ENCODE results near the gene MEI1.
"Not testable (repeated sequence)": the region's sequence is repeated elsewhere in the genome, so short reads cannot be mapped to it uniquely, and the experiment has no call there.

Gene MEI1

DNA sequence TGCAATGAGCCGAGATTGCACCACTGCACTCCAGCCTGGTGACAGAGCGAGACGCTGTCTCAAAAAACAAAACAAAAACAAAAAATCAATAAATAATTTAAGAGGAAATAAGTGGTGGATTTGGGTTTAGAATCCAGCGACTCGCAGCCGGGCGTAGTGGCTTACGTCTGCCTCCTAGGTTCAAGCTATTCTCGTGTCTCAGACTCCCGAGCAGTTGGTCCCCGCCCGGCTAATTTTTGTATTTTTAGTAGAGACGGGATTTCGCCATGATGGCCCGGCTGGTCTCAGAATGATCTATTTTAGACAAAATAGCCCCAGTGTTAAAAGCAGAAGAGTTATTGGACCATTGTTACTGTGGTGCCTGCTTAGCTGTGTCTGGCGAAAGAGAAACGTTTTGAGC lies 40.4 kb upstream of the MEI1 start:
- H3K4me3 ChIP-seq (ENCODE audit: low read depth, low read length): no peak overlapping the region
- in situ Hi-C loops (cut with HindIII; ENCODE audit: low sequenced_read_pairs): no loop called here
- TF ChIP-seq, protein P1, sequence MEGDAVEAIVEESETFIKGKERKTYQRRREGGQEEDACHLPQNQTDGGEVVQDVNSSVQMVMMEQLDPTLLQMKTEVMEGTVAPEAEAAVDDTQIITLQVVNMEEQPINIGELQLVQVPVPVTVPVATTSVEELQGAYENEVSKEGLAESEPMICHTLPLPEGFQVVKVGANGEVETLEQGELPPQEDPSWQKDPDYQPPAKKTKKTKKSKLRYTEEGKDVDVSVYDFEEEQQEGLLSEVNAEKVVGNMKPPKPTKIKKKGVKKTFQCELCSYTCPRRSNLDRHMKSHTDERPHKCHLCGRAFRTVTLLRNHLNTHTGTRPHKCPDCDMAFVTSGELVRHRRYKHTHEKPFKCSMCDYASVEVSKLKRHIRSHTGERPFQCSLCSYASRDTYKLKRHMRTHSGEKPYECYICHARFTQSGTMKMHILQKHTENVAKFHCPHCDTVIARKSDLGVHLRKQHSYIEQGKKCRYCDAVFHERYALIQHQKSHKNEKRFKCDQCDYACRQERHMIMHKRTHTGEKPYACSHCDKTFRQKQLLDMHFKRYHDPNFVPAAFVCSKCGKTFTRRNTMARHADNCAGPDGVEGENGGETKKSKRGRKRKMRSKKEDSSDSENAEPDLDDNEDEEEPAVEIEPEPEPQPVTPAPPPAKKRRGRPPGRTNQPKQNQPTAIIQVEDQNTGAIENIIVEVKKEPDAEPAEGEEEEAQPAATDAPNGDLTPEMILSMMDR (IDR thresholded peaks at IDR 0.05; ENCODE audit: low read depth, low read length): no peak
- no peak for DNase-seq (ENCODE audit: low read depth, low spot score)

DNA sequence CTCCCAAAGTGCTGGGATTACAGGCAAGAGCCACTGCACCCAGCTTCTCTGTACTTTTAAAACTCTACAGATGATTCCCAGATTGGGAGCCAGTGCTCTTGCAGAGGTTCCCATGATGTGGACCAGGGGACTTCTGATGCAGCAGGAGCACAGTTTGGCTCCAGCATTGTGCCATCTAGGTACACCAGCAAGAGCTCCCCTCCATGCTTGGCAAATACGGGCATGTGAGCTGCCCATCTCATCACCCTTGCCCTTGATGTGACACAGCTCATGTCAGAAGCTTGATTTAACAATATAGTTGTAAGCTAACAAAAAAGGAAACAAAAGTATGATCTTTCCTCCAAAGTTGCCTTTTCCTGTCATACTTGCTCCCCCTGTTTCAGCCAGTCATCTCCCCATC lies 39.4 kb upstream of the MEI1 start:
- no peak overlapping the region for H3K4me3 ChIP-seq (ENCODE audit: low read depth, low read length)
- in situ Hi-C loops (cut with HindIII; ENCODE audit: low sequenced_read_pairs): no loop called here
- TF ChIP-seq, protein P1 (IDR thresholded peaks at IDR 0.05; ENCODE audit: low read depth, low read length): no peak
- no peak for DNase-seq (ENCODE audit: low read depth, low spot score)

DNA sequence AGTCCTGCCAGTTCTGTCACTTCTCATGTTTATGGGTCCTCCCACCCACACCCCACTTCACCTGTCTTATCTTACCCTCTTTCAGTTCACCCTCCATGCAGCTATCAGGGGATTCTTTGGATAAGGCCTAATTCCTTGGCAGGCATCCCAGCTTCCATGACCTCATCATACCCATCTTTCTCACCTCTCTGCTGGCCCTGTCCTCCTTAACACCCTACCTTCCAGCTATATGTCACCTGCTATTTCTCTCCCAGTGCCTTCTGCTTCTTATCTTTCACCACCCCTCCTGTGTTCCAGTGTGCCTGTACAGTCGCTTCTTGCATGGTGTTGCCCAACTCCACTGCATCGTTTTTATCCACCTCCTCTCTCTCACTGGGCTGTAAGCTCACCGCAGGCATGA lies 38.9 kb upstream of the MEI1 start:
- H3K4me3 ChIP-seq (ENCODE audit: low read depth, low read length): no peak overlapping the region
- TF ChIP-seq, protein P1 (IDR thresholded peaks at IDR 0.05; ENCODE audit: low read depth, low read length): no peak
- no peak for DNase-seq (ENCODE audit: low read depth, low spot score)
- in situ Hi-C loops (cut with HindIII; ENCODE audit: low sequenced_read_pairs): no loop called here

DNA sequence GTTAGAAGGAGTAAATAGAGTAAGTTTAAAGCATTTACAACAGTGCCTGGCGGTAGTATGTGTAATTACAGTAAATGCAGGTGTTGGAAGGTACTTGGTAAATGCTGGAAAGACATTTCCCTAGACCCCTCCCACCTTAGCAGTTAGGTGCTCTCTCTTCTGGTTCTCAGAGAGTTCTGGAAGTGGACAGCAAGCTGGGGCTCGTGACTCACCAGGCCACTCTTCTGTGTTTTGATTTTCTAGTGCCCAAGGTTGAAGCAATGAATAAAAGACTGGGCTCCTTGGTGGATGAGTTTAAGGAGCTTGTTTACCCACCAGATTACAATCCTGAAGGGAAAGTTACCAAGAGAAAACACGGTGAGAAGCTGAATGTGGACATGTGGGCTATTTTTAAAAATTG lies 38.2 kb upstream of the MEI1 start:
- in situ Hi-C loops (cut with HindIII; ENCODE audit: low sequenced_read_pairs): no loop called here
- TF ChIP-seq, protein P1 (IDR thresholded peaks at IDR 0.05; ENCODE audit: low read depth, low read length): no peak
- no peak overlapping the region for H3K4me3 ChIP-seq (ENCODE audit: low read depth, low read length)
- no peak for DNase-seq (ENCODE audit: low read depth, low spot score)

DNA sequence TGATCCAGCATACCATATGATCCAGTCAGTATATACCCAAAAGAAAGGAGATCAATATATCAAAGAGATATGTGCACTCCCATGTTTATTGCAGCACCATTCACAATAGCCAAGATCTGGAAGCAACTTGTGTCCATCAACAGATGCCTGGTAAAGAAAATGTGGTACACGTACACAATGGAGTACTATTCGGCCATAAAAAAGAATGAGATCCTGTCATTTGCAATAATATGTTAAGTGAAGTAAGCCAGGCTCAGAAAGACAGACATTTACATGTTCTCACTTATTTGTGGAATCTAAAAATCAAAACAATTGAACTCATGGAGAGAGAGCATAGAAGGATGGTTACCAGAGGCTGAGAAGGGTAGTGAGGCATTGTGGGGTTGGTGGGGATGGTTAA lies 37.6 kb upstream of the MEI1 start:
- no peak for DNase-seq (ENCODE audit: low read depth, low spot score)
- no peak overlapping the region for H3K4me3 ChIP-seq (ENCODE audit: low read depth, low read length)
- in situ Hi-C loops (cut with HindIII; ENCODE audit: low sequenced_read_pairs): no loop called here
- TF ChIP-seq, protein P1 (IDR thresholded peaks at IDR 0.05; ENCODE audit: low read depth, low read length): no peak

DNA sequence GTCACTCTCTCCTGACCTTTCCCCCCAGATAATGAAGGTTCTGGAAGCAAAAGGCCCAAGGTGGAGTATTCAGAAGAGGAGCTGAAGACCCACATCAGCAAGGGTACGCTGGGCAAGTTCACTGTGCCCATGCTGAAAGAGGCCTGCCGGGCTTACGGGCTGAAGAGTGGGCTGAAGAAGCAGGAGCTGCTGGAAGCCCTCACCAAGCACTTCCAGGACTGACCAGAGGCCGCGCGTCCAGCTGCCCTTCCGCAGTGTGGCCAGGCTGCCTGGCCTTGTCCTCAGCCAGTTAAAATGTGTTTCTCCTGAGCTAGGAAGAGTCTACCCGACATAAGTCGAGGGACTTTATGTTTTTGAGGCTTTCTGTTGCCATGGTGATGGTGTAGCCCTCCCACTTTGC lies 35.7 kb upstream of the MEI1 start:
- H3K4me3 ChIP-seq (ENCODE audit: low read depth, low read length); DNase-seq (ENCODE audit: low read depth, low spot score); in situ Hi-C loops (cut with HindIII; ENCODE audit: low sequenced_read_pairs): not testable (repeated sequence)

DNA sequence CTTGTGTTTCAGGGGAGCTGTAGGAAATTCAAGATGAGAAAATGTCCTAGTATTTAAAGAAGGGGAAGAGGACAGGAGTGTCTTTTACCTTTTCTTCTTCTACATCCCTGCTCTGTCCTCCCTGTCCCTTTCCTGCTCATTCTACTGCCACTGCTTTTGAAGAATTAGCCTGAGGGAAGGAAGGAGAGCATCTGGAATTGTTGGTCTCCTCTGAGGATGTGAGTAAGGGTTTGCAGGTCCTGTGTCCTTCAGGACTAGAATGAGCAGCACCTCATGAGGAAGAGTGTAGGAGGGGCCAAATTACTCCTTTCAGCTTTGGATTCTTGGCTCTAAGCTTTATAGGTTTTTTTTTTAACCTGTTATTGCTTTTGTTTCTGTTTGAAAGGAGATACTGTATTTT lies 34.8 kb upstream of the MEI1 start:
- in situ Hi-C loops (cut with HindIII; ENCODE audit: low sequenced_read_pairs): no loop called here
- no peak for DNase-seq (ENCODE audit: low read depth, low spot score)
- TF ChIP-seq, protein P1 (IDR thresholded peaks at IDR 0.05; ENCODE audit: low read depth, low read length): no peak
- H3K4me3 ChIP-seq (ENCODE audit: low read depth, low read length): no peak overlapping the region
